GM12865 (cell line): ENCODE measurements around the gene OPCML.

Experiments
- DNase-seq: peaks from one replicate; pipeline ENCODE4 v3.0.0; 2010; ENCODE audit warnings: low read depth
- H3K4me3 ChIP-seq: 2 replicates; pipeline ENCODE4 v1.5.1; 2011; ENCODE audit warnings: mild to moderate bottlenecking, low read depth, low read length, control low read depth
- TF ChIP-seq, protein P1 (sequence below): IDR thresholded peaks from 2 replicates; pipeline ENCODE4 v1.5.1; 2011; ENCODE audit warnings: low read length, control low read depth, low read depth, inconsistent platforms; ENCODE audit not compliant: insufficient read depth; ENCODE audit errors: missing control alignments

Gene OPCML

DNA sequence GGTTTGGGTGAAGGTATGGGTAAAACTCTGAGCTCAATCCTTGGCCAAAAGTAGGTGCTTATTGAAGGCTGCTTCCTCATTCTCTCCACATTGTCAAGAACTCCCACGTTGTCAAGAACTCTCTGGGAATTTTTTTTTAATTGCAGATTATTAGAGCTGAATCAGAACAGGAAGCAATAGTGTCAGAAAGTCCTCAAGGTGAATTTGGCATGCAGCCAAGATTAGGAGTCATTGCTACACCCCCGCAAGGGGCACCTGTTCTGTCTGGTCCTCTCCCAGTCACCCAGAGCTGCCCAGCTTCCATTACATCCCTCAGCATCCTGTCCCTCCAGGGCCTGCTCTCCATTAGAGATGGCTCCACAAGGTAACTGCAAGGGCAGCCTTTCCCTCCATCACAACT is 996.5 kb downstream of the OPCML start:
- DNase-seq, result no peak
- no peak overlapping the region for H3K4me3 ChIP-seq
- TF ChIP-seq, protein P1, sequence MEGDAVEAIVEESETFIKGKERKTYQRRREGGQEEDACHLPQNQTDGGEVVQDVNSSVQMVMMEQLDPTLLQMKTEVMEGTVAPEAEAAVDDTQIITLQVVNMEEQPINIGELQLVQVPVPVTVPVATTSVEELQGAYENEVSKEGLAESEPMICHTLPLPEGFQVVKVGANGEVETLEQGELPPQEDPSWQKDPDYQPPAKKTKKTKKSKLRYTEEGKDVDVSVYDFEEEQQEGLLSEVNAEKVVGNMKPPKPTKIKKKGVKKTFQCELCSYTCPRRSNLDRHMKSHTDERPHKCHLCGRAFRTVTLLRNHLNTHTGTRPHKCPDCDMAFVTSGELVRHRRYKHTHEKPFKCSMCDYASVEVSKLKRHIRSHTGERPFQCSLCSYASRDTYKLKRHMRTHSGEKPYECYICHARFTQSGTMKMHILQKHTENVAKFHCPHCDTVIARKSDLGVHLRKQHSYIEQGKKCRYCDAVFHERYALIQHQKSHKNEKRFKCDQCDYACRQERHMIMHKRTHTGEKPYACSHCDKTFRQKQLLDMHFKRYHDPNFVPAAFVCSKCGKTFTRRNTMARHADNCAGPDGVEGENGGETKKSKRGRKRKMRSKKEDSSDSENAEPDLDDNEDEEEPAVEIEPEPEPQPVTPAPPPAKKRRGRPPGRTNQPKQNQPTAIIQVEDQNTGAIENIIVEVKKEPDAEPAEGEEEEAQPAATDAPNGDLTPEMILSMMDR, result no peak

DNA sequence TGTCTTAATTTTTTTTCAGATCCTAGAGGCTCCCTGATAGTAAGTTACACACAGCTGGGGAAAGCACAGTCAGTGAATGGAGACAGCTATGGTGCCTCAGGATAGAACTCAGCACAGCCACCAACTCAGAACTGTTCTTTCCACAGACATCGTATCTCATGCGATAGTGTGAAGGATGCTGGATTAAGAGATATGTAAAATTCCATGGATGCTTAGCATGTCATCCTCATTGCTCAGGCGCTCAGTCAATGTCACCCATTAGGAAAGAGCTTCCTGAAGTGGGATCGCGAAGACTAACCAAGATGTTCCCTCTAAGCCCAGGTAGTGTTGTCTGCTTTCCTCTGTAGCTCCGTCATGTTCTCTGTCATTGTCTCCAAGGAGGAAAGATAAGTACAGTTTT is 1000.4 kb downstream of the OPCML start:
- no peak for DNase-seq
- TF ChIP-seq, protein P1, result no peak
- H3K4me3 ChIP-seq, result no peak overlapping the region

GRCh38 chr11:132528181-132528580 is 1004.1 kb downstream of the OPCML start:
- H3K4me3 ChIP-seq, result no peak overlapping the region
- TF ChIP-seq, protein P1, result no peak

GRCh38 chr11:132523929-132524328 is 1008.4 kb downstream of the OPCML start:
- TF ChIP-seq, protein P1, result no peak
- no peak for DNase-seq
- H3K4me3 ChIP-seq, result no peak overlapping the region

More at GRCh38 chr11:132528181-132528580, 1004.1 kb downstream of the OPCML start:
- DNase-seq, result no peak

- DNase-seq, result no peak
- TF ChIP-seq, protein P1, result no peak
- no peak overlapping the region for H3K4me3 ChIP-seq
Measured at GRCh38 chr11:132520199-132520598, 1012.1 kb downstream of the OPCML start.

DNA sequence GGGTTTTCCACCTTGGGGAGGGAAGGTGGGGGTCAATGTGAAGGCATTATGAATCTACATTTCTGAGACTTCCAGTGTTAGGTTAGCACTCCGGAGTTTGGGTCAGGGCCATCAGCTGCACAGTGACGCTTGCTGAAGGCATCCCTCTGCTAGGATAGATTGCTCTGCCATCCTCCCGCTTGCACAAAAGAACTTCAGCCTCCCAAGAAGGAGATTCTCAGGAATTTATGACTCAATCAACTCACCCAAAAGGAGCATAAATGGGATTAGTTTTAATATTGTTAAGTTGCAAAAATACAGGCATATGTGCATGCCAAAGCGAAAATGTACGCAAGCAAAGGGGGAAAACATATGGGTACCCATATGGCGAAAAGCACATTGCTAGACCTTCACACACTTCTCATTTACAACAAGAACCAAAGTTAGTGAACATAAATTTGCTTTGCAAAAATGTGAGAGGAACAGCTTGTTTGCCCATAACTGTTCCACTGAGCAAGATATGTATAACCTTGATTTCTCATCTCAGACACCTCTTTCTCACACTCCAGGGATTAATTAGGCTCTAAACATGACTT is 1013.0 kb downstream of the OPCML start:
- no peak for DNase-seq
- no peak overlapping the region for H3K4me3 ChIP-seq

More for the DNA sequence above, 1013.0 kb downstream of the OPCML start:
- TF ChIP-seq, protein P1, result no peak
